Activated CD8-positive, alpha-beta T cell treated with anti-CD3 and anti-CD28 coated beads for 36 hours (primary cell): ENCODE measurements around the gene MRPL20. TPM values are rescaled to one million over a fixed set of nuclear protein-coding genes. Genes with fewer than 3 reads are reported as not detected.

ENCODE experiments used
- ATAC-seq: fragments of 200-7000 bp; cut with Tn5 transposase; one replicate; pipeline ENCODE4 v1.10.0; 2021; ENCODE audit warnings: mild to moderate bottlenecking, moderate library complexity
- CTCF ChIA-PET: fragments of 350-600 bp; sonication (Branson Sonifier 250); formaldehyde crosslinking; loops from one replicate; lab custom pipeline; 2021; ENCODE audit warnings: antibody characterized with exemption; lab: Charles Lee
- POLR2A ChIA-PET: fragments of 350-600 bp; sonication (Branson Sonifier 250); formaldehyde crosslinking; loops from one replicate; lab custom pipeline; 2021; ENCODE audit warnings: antibody characterized with exemption; lab: Charles Lee
- DNase-seq: peaks from one replicate; pipeline ENCODE4 v3.0.0-alpha.2; 2020
- H3K27ac Mint-ChIP-seq: one replicate; pipeline ENCODE4 v1.8.0; 2021; ENCODE audit warnings: mild to moderate bottlenecking, mixed read lengths
- H3K27me3 Mint-ChIP-seq: one replicate; pipeline ENCODE4 v1.8.0; 2021; ENCODE audit warnings: mixed read lengths
- H3K36me3 Mint-ChIP-seq: one replicate; pipeline ENCODE4 v1.8.0; 2021; ENCODE audit warnings: low read depth, mixed read lengths
- H3K4me1 Mint-ChIP-seq: one replicate; pipeline ENCODE4 v1.8.0; 2021; ENCODE audit warnings: low read depth, mixed read lengths
- H3K4me3 Mint-ChIP-seq: one replicate; pipeline ENCODE4 v1.8.0; 2021; ENCODE audit warnings: mild to moderate bottlenecking, moderate library complexity, mixed read lengths
- H3K9me3 Mint-ChIP-seq: one replicate; pipeline ENCODE4 v1.8.0; 2021; ENCODE audit warnings: mixed read lengths
- CTCF ChIP-seq: fragments of 200-600 bp; IDR thresholded peaks from one replicate; pipeline ENCODE4 v1.8.0; 2022; ENCODE audit warnings: antibody characterized with exemption, mild to moderate bottlenecking
- intact Hi-C: fragments of 100-400 bp; cut with micrococcal nuclease; formaldehyde crosslinking; loops from one replicate; pipeline ENCODE4 v1.10.0; 2022
- total RNA-seq, 2 experiments: library from RNA; stranded (reverse); gene quantifications; one replicate each; pipeline ENCODE4 v1.2.3, GENCODE V29; 2021

Gene MRPL20
- total RNA-seq, 2 experiments from 2014 or later: 127 to 129 TPM

GRCh38 chr1:1365875-1366698, 41.0 kb downstream of the MRPL20 start:
- intact Hi-C loops: no loop called here
- no peak overlapping the region for H3K27ac Mint-ChIP-seq

GRCh38 chr1:1364266-1364665, 42.8 kb downstream of the MRPL20 start:
- Mint-ChIP-seq H3K27me3 (no peaks in the 10 kb centered on the region), H3K9me3 (no peaks in the 10 kb centered on the region), H3K27ac (no peak overlapping the region), H3K4me1 (peaks cover 2% of the 10 kb centered on the region), H3K4me3 (no peak overlapping the region), H3K36me3 (no peaks in the 10 kb centered on the region)
- no peak for TF ChIP-seq CTCF
- POLR2A ChIA-PET: no interaction called here
- CTCF ChIA-PET: no interaction called here
- no peak for ATAC-seq
- DNase-seq: no peak
- intact Hi-C loops: no loop called here

More at GRCh38 chr1:1365875-1366698, 41.0 kb downstream of the MRPL20 start:
- no peak overlapping the region for H3K4me3 Mint-ChIP-seq
- peaks cover 4% of the 10 kb centered on the region for H3K4me1 Mint-ChIP-seq
- TF ChIP-seq CTCF: no peak
- POLR2A ChIA-PET: interaction anchor here (0.6 kb wide), 1 partner anchor 89 kb away, joined by 3 read pairs; no protein-coding TSS in a partner anchor
- ATAC-seq (no peak), DNase-seq (no peak)
- no peaks in the 10 kb centered on the region for H3K9me3 Mint-ChIP-seq
- no peaks in the 10 kb centered on the region for H3K27me3 Mint-ChIP-seq
- H3K36me3 Mint-ChIP-seq: no peaks in the 10 kb centered on the region
- CTCF ChIA-PET: no interaction called here

- ChIA-PET POLR2A (no interaction called here), CTCF (no interaction called here)
- ATAC-seq (no peak), DNase-seq (no peak)
- intact Hi-C loops: no loop called here
- Mint-ChIP-seq H3K4me1 (peaks cover 16% of the 10 kb centered on the region), H3K27me3 (no peaks in the 10 kb centered on the region), H3K4me3 (no peak overlapping the region), H3K9me3 (no peaks in the 10 kb centered on the region), H3K27ac (no peak overlapping the region), H3K36me3 (no peaks in the 10 kb centered on the region)
- no peak for TF ChIP-seq CTCF
Observed at GRCh38 chr1:1361982-1362423, 45.1 kb downstream of the MRPL20 start.

GRCh38 chr1:1361233-1361981, 45.7 kb downstream of the MRPL20 start:
- DNase-seq: no peak
- intact Hi-C loops: no loop called here
- POLR2A ChIA-PET: no interaction called here
- no peak for TF ChIP-seq CTCF
- Mint-ChIP-seq H3K27me3 (no peaks in the 10 kb centered on the region), H3K36me3 (no peaks in the 10 kb centered on the region), H3K4me1 (peaks cover 16% of the 10 kb centered on the region), H3K9me3 (no peaks in the 10 kb centered on the region), H3K4me3 (no peak overlapping the region), H3K27ac (no peak overlapping the region)
- no peak for ATAC-seq
- CTCF ChIA-PET: no interaction called here
